NK-92 (cell line): ENCODE data around the gene NDUFB7.

Experiments
- DNase-seq: peaks from one replicate; lab custom pipeline; 2025; ENCODE audit not compliant: unreplicated experiment; lab: John Stamatoyannopoulos, UW

Gene NDUFB7

GRCh38 chr19:14525729-14526128, 46.1 kb downstream of the NDUFB7 start:
- no peak for DNase-seq

DNA sequence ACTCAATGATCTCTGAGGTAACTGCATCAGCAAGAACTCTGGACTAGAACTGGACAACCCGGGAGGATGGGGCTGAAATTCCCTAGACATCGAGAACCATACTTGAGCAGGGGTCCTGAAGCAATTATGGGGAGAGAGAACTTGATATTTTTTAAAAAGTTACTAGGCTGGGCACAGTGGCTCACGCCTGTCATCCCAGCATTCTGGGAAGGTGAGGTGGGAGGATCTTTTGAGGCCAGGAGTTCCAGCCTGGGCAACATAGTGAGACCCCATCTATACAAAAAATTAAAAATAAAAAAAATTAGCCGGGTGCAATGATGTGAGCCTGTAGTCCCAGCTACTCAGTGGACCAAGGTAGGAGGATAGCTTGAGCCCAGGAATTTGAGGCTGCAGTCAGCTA, 51.3 kb downstream of the NDUFB7 start:
- DNase-seq = no peak

DNA sequence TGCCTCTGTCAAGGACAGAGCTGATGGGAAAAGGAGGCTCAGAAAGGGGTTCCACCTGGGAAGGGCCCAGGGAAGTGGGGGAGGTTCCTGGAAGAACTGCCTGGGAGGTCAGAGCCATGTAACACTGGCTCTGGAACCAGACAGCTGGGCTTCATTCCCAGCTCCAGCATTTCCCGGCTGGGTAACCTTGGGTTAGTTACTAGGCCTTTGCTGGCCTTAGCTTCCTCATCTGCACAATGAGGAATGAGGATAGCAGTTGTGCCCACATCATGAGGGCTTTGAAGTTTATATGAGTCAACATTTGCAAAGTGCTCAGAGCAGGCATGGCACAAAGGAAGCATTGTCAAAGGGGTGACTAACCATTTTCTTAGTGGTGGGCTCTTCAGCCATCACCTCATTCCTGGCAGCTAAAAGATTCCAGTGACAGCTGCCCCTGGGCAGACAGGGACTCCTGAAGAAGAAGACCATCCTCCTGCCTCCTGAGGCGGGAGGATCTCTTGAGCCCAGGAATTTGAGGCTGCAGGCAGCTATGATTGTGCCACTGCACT, 51.9 kb downstream of the NDUFB7 start:
- no peak for DNase-seq

DNA sequence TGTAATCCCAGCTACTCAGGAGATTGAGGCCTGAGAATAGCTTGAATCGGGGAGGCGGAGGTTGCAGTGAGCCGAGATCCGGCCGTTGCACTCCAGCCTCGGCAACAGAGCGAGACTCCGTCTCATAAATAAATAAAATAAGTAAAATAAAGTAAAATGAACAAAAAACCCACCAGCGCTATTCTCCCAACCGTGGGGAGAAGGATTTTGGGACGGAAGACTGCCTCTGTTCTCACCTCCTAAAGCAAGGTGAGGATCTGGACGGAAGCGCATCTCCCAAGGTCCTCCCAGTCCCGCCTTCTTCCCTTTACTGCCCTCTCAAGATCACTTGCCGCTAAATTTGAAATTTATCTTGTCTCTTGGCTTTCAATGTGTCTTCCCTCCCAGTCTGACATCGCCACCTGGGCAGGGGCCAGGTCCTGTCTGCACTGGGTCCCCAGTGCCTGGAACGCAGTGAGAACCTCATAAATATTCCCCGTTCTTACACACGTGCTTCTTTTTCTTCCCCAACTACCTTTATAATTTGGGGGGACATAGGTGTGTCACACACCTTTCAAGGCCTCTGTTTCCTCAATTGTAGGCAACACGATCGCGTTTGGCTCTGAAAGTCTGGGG, 52.5 kb downstream of the NDUFB7 start:
- DNase-seq = no peak

GRCh38 chr19:14517840-14518505, 53.9 kb downstream of the NDUFB7 start, which contains the start of gene DNAJB1:
Gene DNAJB1, minus strand, starts transcription at chr19:14518397. Its CDS starts 48 bp downstream, at chr19:14518349.
- no peak for DNase-seq

GRCh38 chr19:14517446-14517839, 54.4 kb downstream of the NDUFB7 start:
- DNase-seq = no peak

GRCh38 chr19:14516746-14517438, 55.0 kb downstream of the NDUFB7 start:
- DNase-seq = no peak
